ENCODE results near the gene PKD2. TPM values are rescaled to one million over a fixed set of nuclear protein-coding genes. Genes with fewer than 3 reads are reported as not detected.
A peak's percentile ranks its signal among the peaks of the same experiment; 100 is the strongest.
"Not testable (repeated sequence)": the region's sequence is repeated elsewhere in the genome, so short reads cannot be mapped to it uniquely, and the experiment has no call there.

Gene PKD2
- total RNA-seq, 2 experiments from 2014 or later: 11.8 to 12.5 TPM

GRCh38 chr4:88017516-88018297 lies 10.3 kb downstream of the PKD2 start:
- Mint-ChIP-seq H3K9me3 (ENCODE audit: low read depth) (no peaks in the 10 kb centered on the region), H3K27me3 (no peaks in the 10 kb centered on the region), H3K36me3 (peaks cover 18% of the 10 kb centered on the region), H3K27ac (no peak overlapping the region), H3K4me1 (peaks cover 4% of the 10 kb centered on the region), H3K4me3 (no peak overlapping the region)
- CTCF ChIA-PET: interaction anchor here (1.0 kb wide), 1 partner anchor 15 kb away, joined by 4 read pairs; no protein-coding TSS in a partner anchor
- DNase-seq: no peak
- ATAC-seq: no peak

- DNase-seq (no peak), ATAC-seq (no peak)
- H3K4me1 Mint-ChIP-seq: peaks cover 4% of the 10 kb centered on the region
- H3K4me3 Mint-ChIP-seq: no peak overlapping the region
- no peak overlapping the region for H3K27ac Mint-ChIP-seq
- CTCF ChIA-PET: no interaction called here
- H3K27me3 Mint-ChIP-seq: no peaks in the 10 kb centered on the region
- peaks cover 20% of the 10 kb centered on the region for H3K36me3 Mint-ChIP-seq
- no peaks in the 10 kb centered on the region for H3K9me3 Mint-ChIP-seq (ENCODE audit: low read depth)
These were observed 11.0 kb downstream of the PKD2 start for GRCh38 chr4:88018466-88018865.

GRCh38 chr4:88021824-88022223 lies 14.4 kb downstream of the PKD2 start:
- H3K27me3 Mint-ChIP-seq: no peaks in the 10 kb centered on the region
- ATAC-seq: no peak
- no peak for DNase-seq
- no peak overlapping the region for H3K27ac Mint-ChIP-seq
- CTCF ChIA-PET: interaction anchor here (1.6 to 4.7 kb wide), 2 partner anchors 11 to 12 kb away, joined by 7 to 13 read pairs; no protein-coding TSS in a partner anchor
- peaks cover 10% of the 10 kb centered on the region for H3K9me3 Mint-ChIP-seq (ENCODE audit: low read depth)
- H3K4me3 Mint-ChIP-seq: no peak overlapping the region
- H3K4me1 Mint-ChIP-seq: no peaks in the 10 kb centered on the region
- H3K36me3 Mint-ChIP-seq: peaks cover 26% of the 10 kb centered on the region

DNA sequence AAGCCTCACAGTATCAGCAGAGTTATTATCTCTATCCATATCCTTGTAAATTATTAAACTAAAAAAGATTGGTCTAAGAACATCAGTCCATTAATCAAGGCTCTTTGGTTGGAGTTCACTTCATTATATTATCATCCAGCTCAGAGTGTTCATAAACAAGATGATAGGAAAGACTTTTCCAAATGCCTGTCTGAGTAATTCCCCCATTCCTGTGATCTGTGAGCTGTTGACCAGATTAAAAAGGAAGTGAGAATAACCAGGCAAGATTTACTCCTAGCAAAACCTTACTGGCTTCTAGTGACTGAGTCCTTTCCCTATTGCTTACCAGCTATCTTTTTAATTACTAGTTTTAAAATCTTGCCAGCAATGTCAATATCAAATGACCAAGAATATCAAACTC lies 14.9 kb downstream of the PKD2 start:
- H3K9me3 Mint-ChIP-seq (ENCODE audit: low read depth): peaks cover 10% of the 10 kb centered on the region
- peaks cover 1% of the 10 kb centered on the region for H3K4me1 Mint-ChIP-seq
- CTCF ChIA-PET: interaction anchor here (1.6 to 4.7 kb wide), 2 partner anchors 11 to 13 kb away, joined by 7 to 13 read pairs; no protein-coding TSS in a partner anchor
- H3K4me3 Mint-ChIP-seq: no peak overlapping the region
- DNase-seq: no peak
- H3K27ac Mint-ChIP-seq: no peak overlapping the region
- no peaks in the 10 kb centered on the region for H3K27me3 Mint-ChIP-seq
- ATAC-seq: no peak
- peaks cover 29% of the 10 kb centered on the region for H3K36me3 Mint-ChIP-seq

DNA sequence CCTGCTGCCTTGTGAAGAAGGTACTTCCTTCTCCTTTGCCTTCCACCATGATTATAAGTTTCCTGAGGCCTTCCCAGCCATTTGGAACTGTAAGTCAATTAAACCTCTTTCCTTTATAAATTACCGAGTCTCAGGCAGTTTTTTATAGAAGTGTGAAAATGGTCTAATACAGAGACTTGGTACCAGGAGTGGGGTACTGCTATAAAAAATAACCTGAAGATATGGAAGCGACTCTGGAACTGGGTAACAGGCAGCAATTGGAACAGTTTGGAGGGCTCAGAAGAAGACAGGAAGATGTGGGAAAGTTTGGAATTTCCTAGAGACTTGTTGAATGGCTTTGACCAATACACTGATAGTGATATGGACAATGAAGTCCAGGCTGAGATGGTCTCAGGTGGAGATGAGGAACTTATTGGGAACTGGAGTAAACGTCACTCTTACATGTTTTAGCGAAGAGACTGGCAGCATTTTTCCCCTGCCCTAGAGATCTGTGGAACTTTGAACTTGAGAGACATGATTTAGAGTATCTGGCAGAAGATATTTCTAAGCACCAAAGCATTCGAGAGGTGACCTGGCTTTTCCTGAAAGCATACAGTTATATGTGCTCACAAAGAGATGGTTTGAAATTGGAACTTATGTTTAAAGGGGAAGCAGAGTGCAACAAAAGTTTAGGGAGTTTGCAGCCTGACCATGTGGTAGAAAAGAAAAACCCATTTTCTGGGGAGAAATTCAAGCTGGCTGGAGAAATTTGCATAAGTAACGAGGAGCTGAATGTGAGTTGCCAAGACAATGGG lies 18.6 kb downstream of the PKD2 start:
- H3K27ac Mint-ChIP-seq, ATAC-seq, DNase-seq, H3K27me3 Mint-ChIP-seq, CTCF ChIA-PET, H3K4me3 Mint-ChIP-seq, H3K4me1 Mint-ChIP-seq: not testable (repeated sequence)
- Mint-ChIP-seq H3K9me3 (ENCODE audit: low read depth) (peaks cover 15% of the 10 kb centered on the region), H3K36me3 (peaks cover 44% of the 10 kb centered on the region)

- DNase-seq (no peak), ATAC-seq (no peak)
- peaks cover 15% of the 10 kb centered on the region for H3K9me3 Mint-ChIP-seq (ENCODE audit: low read depth)
- H3K4me1 Mint-ChIP-seq: peaks cover 10% of the 10 kb centered on the region
- no peaks in the 10 kb centered on the region for H3K27me3 Mint-ChIP-seq
- H3K36me3 Mint-ChIP-seq: peaks cover 38% of the 10 kb centered on the region
- H3K4me3 Mint-ChIP-seq: no peak overlapping the region
- CTCF ChIA-PET: interaction anchor here (3.8 kb wide), 1 partner anchor 183 kb away, joined by 20 read pairs; no protein-coding TSS in a partner anchor
- no peak overlapping the region for H3K27ac Mint-ChIP-seq
These were observed 20.5 kb downstream of the PKD2 start for GRCh38 chr4:88027611-88028608.

DNA sequence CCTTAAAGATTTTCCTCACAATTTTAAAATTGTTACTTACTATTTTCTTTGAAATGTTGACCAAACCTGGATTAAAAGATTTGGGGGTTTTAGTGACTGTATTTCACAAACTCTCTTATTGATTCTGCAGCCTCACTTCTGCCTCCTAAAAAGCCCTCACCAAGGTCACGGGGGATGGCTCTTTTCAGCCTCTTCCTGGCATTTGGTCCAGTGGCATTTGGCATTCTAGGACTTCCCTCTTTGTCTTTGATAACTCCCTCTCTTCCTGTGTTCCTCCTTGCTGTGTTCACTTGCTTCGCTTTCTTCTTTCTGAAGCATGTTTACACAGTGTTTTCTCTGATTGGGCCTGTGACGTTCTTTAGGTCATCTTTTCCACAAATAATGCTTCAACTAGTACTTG lies 21.5 kb downstream of the PKD2 start:
- ATAC-seq (no peak), DNase-seq (no peak)
- H3K9me3 Mint-ChIP-seq (ENCODE audit: low read depth): peaks cover 15% of the 10 kb centered on the region
- H3K36me3 Mint-ChIP-seq: peaks cover 33% of the 10 kb centered on the region
- peaks cover 10% of the 10 kb centered on the region for H3K4me1 Mint-ChIP-seq
- CTCF ChIA-PET: interaction anchor here (3.8 kb wide), 1 partner anchor 182 kb away, joined by 20 read pairs; no protein-coding TSS in a partner anchor
- no peak overlapping the region for H3K27ac Mint-ChIP-seq
- H3K27me3 Mint-ChIP-seq: no peaks in the 10 kb centered on the region
- H3K4me3 Mint-ChIP-seq: no peak overlapping the region

- CTCF ChIA-PET: interaction anchor here (3.8 kb wide), 1 partner anchor 181 kb away, joined by 20 read pairs; no protein-coding TSS in a partner anchor
- H3K4me3 Mint-ChIP-seq: no peak overlapping the region
- no peaks in the 10 kb centered on the region for H3K27me3 Mint-ChIP-seq
- DNase-seq (no peak), ATAC-seq (no peak)
- H3K36me3 Mint-ChIP-seq: peaks cover 31% of the 10 kb centered on the region
- peaks cover 10% of the 10 kb centered on the region for H3K4me1 Mint-ChIP-seq
- H3K9me3 Mint-ChIP-seq (ENCODE audit: low read depth): peaks cover 15% of the 10 kb centered on the region
- no peak overlapping the region for H3K27ac Mint-ChIP-seq
These were observed 22.1 kb downstream of the PKD2 start for GRCh38 chr4:88029556-88029955.

- Mint-ChIP-seq H3K36me3 (peaks cover 28% of the 10 kb centered on the region), H3K4me1 (peaks cover 10% of the 10 kb centered on the region), H3K27ac (no peak overlapping the region), H3K27me3 (no peaks in the 10 kb centered on the region), H3K9me3 (ENCODE audit: low read depth) (peaks cover 13% of the 10 kb centered on the region), H3K4me3 (no peak overlapping the region)
- DNase-seq: no peak
- CTCF ChIA-PET: interaction anchor here (1.2 to 3.8 kb wide), 2 partner anchors 180 to 485 kb away, joined by 4 to 20 read pairs; no protein-coding TSS in a partner anchor
- ATAC-seq: no peak
These were observed 23.3 kb downstream of the PKD2 start for GRCh38 chr4:88030565-88031310.

DNA sequence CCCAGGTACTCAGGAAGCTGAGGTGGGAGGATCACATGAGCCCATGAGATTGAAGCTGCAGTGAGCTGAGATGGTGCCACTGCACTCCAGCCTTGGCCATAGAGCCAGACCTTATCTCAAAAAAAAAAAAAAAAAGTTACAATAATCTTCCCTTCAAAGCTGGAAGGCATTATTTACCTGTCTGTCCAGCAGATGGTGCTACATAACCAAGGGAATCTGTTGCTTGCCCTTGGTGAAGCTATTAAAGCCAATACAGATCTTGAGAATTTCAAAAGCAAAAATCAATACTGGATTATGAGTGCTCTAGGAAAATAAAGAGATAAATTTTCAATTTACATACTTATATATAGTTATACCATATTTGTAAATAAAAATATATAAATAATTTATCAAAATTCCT lies 25.9 kb downstream of the PKD2 start:
- H3K36me3 Mint-ChIP-seq: peaks cover 14% of the 10 kb centered on the region
- no peak overlapping the region for H3K4me3 Mint-ChIP-seq
- no peaks in the 10 kb centered on the region for H3K9me3 Mint-ChIP-seq (ENCODE audit: low read depth)
- H3K27me3 Mint-ChIP-seq: no peaks in the 10 kb centered on the region
- no peak overlapping the region for H3K27ac Mint-ChIP-seq
- ATAC-seq: peak; percentile 55
- CTCF ChIA-PET: interaction anchor here (0.6 to 1.7 kb wide), 16 partner anchors 10 to 494 kb away, joined by 3 to 64 read pairs (median 4); no protein-coding TSS in a partner anchor
- DNase-seq: peak; percentile 62
- H3K4me1 Mint-ChIP-seq: peaks cover under 1% of the 10 kb centered on the region

DNA sequence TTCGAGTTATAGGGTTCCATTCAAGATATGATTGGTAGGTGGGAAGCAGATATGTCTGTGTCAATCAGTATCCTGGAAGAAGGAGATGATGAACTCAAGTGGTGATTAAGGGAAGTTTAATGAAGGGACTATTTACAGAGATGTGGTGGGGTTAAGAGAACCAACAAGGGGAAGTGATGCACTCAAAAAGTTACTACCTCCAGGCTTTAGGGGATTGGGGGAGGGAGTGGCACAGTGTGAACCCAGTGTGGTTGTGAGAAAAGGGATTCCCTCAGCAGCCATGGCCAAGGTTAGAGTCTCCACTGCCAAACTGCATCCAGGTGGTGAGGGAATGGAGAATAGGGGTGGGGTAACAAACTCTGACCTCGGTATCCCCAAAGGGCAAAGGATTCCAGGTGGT lies 27.9 kb downstream of the PKD2 start:
- CTCF ChIA-PET: interaction anchor here (1.1 to 4.7 kb wide), 3 partner anchors 168 to 480 kb away, joined by 3 to 21 read pairs (median 4); no protein-coding TSS in a partner anchor
- Mint-ChIP-seq H3K27me3 (no peaks in the 10 kb centered on the region), H3K9me3 (ENCODE audit: low read depth) (no peaks in the 10 kb centered on the region), H3K36me3 (peaks cover 9% of the 10 kb centered on the region), H3K4me1 (no peaks in the 10 kb centered on the region), H3K27ac (no peak overlapping the region), H3K4me3 (no peak overlapping the region)
- ATAC-seq: no peak
- DNase-seq: no peak

DNA sequence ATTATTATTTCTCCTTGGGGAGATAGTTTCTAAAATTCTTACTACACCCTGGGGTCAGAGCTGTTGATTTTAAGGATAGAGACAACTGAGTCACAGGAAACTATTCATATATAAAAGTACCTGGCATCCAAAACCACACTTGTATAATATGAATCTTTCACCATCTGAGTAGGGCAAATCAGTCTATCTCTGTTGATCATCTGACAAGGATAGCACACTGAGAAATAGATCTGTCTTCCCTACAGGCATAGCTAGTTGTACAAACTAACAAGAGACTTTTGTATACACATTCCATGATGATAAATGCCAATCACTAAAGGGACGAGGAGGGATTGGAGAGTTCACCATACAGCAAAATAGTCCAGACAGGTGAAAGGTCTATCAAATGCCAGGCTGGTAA lies 30.0 kb downstream of the PKD2 start:
- CTCF ChIA-PET: interaction anchor here (1.4 to 4.7 kb wide), 2 partner anchors 175 to 478 kb away, joined by 3 to 21 read pairs; no protein-coding TSS in a partner anchor
- Mint-ChIP-seq H3K27ac (no peak overlapping the region), H3K4me3 (no peak overlapping the region)

More for the DNA sequence above, 30.0 kb downstream of the PKD2 start:
- no peaks in the 10 kb centered on the region for H3K4me1 Mint-ChIP-seq
- no peak for ATAC-seq
- H3K36me3 Mint-ChIP-seq: peaks cover 11% of the 10 kb centered on the region
- H3K9me3 Mint-ChIP-seq (ENCODE audit: low read depth): no peaks in the 10 kb centered on the region
- DNase-seq: no peak
- H3K27me3 Mint-ChIP-seq: no peaks in the 10 kb centered on the region

All from activated CD8-positive, alpha-beta memory T cell treated with anti-CD3 and anti-CD28 coated beads, Interleukin-2, amount 10 ng/mL, durations not matched to agents 7 days and 5 days (primary cell).